Measurements from ENCODE around the gene HNRNPH1.

GRCh38 chr5:179620293-179620692 is 3.2 kb downstream of the HNRNPH1 start:
- TF ChIP-seq, protein P1, sequence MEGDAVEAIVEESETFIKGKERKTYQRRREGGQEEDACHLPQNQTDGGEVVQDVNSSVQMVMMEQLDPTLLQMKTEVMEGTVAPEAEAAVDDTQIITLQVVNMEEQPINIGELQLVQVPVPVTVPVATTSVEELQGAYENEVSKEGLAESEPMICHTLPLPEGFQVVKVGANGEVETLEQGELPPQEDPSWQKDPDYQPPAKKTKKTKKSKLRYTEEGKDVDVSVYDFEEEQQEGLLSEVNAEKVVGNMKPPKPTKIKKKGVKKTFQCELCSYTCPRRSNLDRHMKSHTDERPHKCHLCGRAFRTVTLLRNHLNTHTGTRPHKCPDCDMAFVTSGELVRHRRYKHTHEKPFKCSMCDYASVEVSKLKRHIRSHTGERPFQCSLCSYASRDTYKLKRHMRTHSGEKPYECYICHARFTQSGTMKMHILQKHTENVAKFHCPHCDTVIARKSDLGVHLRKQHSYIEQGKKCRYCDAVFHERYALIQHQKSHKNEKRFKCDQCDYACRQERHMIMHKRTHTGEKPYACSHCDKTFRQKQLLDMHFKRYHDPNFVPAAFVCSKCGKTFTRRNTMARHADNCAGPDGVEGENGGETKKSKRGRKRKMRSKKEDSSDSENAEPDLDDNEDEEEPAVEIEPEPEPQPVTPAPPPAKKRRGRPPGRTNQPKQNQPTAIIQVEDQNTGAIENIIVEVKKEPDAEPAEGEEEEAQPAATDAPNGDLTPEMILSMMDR (IDR thresholded peaks at IDR 0.05; ENCODE audit: insufficient read depth, low read depth, low read length): no peak
- no peak for TF ChIP-seq EZH2 (IDR thresholded peaks at IDR 0.05; ENCODE audit: insufficient read depth, low read length)
